Measurements from ENCODE around the gene AFTPH. TPM values are rescaled to one million over a fixed set of nuclear protein-coding genes. Genes with fewer than 3 reads are reported as not detected.

AFTPH gene
- total RNA-seq, 4 donors from 2014 or later, result 24.1 to 62.4 (median 37.4) TPM

- no peaks in the 10 kb centered on the region for H3K9me3 ChIP-seq
- no peak for TF ChIP-seq POLR2A (IDR thresholded peaks at IDR 0.05)
- TF ChIP-seq, protein P1, sequence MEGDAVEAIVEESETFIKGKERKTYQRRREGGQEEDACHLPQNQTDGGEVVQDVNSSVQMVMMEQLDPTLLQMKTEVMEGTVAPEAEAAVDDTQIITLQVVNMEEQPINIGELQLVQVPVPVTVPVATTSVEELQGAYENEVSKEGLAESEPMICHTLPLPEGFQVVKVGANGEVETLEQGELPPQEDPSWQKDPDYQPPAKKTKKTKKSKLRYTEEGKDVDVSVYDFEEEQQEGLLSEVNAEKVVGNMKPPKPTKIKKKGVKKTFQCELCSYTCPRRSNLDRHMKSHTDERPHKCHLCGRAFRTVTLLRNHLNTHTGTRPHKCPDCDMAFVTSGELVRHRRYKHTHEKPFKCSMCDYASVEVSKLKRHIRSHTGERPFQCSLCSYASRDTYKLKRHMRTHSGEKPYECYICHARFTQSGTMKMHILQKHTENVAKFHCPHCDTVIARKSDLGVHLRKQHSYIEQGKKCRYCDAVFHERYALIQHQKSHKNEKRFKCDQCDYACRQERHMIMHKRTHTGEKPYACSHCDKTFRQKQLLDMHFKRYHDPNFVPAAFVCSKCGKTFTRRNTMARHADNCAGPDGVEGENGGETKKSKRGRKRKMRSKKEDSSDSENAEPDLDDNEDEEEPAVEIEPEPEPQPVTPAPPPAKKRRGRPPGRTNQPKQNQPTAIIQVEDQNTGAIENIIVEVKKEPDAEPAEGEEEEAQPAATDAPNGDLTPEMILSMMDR (IDR thresholded peaks at IDR 0.05), result no peak
- DNase-seq, result no peak
- H3K4me3 ChIP-seq, result no peak overlapping the region
- no peaks in the 10 kb centered on the region for H3K27me3 ChIP-seq
- no peaks in the 10 kb centered on the region for H3K36me3 ChIP-seq
- no peaks in the 10 kb centered on the region for H3K4me1 ChIP-seq
- intact Hi-C loops (cut with DNase I; ENCODE audit: low total_unique reads), result no loop called here
- no peak overlapping the region for H3K27ac ChIP-seq
Observed at GRCh38 chr2:64493788-64494187, 30.3 kb upstream of the AFTPH start.

GRCh38 chr2:64498438-64498837 is 25.7 kb upstream of the AFTPH start:
- intact Hi-C loops (cut with DNase I; ENCODE audit: low total_unique reads), result no loop called here
- Histone ChIP-seq H3K4me1 (no peaks in the 10 kb centered on the region), H3K9me3 (no peaks in the 10 kb centered on the region), H3K36me3 (no peaks in the 10 kb centered on the region), H3K27me3 (no peaks in the 10 kb centered on the region), H3K27ac (no peak overlapping the region), H3K4me3 (no peak overlapping the region)
- TF ChIP-seq, protein P1 (IDR thresholded peaks at IDR 0.05), result no peak
- TF ChIP-seq POLR2A (IDR thresholded peaks at IDR 0.05), result no peak
- no peak for DNase-seq

DNA sequence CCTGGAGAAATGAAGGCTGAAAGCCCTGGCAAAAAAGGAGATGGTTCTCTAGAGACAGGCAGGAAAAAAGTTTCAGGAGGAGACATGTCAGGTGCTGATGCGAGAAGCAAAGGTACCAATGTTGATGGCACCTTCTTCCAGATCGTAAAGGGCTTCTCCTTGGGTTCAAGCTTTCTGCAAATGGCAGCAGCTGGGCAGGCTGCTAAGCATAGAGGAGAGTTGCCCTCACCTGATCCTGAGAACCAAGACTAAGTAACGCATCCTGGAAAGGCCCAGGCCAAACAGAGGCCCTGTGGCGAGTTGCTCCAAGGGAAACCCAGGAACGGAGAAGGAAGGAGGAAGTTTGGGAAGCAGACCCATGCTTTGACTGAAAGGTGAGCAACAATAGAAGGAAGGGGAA is 23.6 kb upstream of the AFTPH start:
- H3K4me1 ChIP-seq, result no peaks in the 10 kb centered on the region
- TF ChIP-seq, protein P1 (IDR thresholded peaks at IDR 0.05), result no peak
- TF ChIP-seq POLR2A (IDR thresholded peaks at IDR 0.05), result no peak
- no peak overlapping the region for H3K27ac ChIP-seq
- H3K36me3 ChIP-seq, result no peaks in the 10 kb centered on the region
- no peaks in the 10 kb centered on the region for H3K27me3 ChIP-seq
- intact Hi-C loops (cut with DNase I; ENCODE audit: low total_unique reads), result no loop called here
- H3K4me3 ChIP-seq, result no peak overlapping the region
- no peak for DNase-seq
- H3K9me3 ChIP-seq, result no peaks in the 10 kb centered on the region

DNA sequence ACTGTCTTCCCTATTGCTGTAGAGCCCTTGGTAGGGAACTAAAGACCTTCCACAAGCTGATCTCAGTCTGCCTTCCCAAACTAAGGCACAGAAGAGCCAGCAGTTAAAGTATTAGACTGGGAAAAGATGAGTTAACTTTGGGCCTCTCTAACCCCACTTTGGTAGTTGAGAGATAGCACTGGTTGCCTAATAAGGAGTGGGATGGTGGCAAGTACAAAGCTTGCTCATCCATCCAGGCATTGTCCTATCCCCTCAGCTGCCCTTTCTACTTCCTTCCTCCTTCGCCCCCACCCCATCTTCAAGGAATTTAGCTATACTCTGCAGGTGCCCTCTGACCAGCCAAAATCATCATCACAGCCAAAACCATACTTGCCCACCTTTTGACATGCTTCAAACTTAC is 22.2 kb upstream of the AFTPH start:
- H3K27ac ChIP-seq, result no peak overlapping the region
- no peaks in the 10 kb centered on the region for H3K9me3 ChIP-seq
- H3K27me3 ChIP-seq, result no peaks in the 10 kb centered on the region
- H3K36me3 ChIP-seq, result no peaks in the 10 kb centered on the region
- H3K4me1 ChIP-seq, result no peaks in the 10 kb centered on the region
- intact Hi-C loops (cut with DNase I; ENCODE audit: low total_unique reads), result no loop called here
- no peak for DNase-seq
- TF ChIP-seq, protein P1 (IDR thresholded peaks at IDR 0.05), result no peak
- no peak for TF ChIP-seq POLR2A (IDR thresholded peaks at IDR 0.05)
- H3K4me3 ChIP-seq, result no peak overlapping the region

DNA sequence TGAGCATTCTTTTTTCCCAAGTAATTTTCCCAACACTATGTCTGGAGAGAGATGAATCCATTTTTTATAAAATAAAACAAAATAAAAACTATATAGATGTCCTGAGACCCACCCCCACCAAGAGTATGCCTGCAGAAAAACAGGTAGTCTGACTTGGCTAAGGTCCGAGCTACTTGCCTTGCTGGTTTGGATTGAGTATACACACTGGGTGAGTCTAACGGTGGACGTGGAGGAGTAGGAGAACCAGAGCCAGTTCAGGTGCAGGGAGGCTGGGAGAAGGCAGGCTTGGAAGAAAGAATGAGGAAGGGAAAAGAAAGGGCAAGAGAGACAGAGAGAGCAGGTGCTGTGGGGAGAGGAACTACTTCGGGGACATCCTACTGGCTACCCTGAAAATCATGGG is 21.3 kb upstream of the AFTPH start:
- Histone ChIP-seq H3K4me1 (no peaks in the 10 kb centered on the region), H3K27me3 (no peaks in the 10 kb centered on the region), H3K9me3 (no peaks in the 10 kb centered on the region), H3K36me3 (no peaks in the 10 kb centered on the region), H3K4me3 (no peak overlapping the region), H3K27ac (no peak overlapping the region)
- intact Hi-C loops (cut with DNase I; ENCODE audit: low total_unique reads), result no loop called here
- no peak for TF ChIP-seq POLR2A (IDR thresholded peaks at IDR 0.05)
- TF ChIP-seq, protein P1 (IDR thresholded peaks at IDR 0.05), result no peak
- DNase-seq, result no peak

Data from uterus (tissue), 4 donors.